ENCODE measurements around the gene TAGLN. TPM values are rescaled to one million over a fixed set of nuclear protein-coding genes. Genes with fewer than 3 reads are reported as not detected.
A peak's percentile ranks its signal among the peaks of the same experiment; 100 is the strongest.

The TAGLN gene
- total and polyA plus RNA-seq, 2 donors (not counting 1 experiment from before 2014, with no cell fraction given) = 17.9 to 51.8 TPM

- peak within 1 kb of the TSS; percentile 71 for H2AFZ ChIP-seq (ENCODE audit: insufficient read depth, low read depth, low read length, poor library complexity, severe bottlenecking)
- ChIA-PET CTCF (interaction anchor here (0.5 to 14.8 kb wide), 10 partner anchors 11 to 389 kb away, joined by 3 to 309 read pairs (median 4); partner anchors contain the start of genes APOA5, PAFAH1B2, PCSK7 and RNF214), POLR2A (interaction anchor here (0.6 to 3.7 kb wide), 9 partner anchors 9 to 406 kb away, joined by 3 to 34 read pairs (median 3); partner anchors contain the start of genes BUD13, PAFAH1B2, PCSK7 and RNF214)
- H4K20me1 ChIP-seq (ENCODE audit: control insufficient read depth, insufficient read depth, low read length, poor library complexity, severe bottlenecking) = no peaks in the 10 kb centered on the region
- Mint-ChIP-seq H3K27me3 (no peaks in the 10 kb centered on the region), H3K4me3 (peak within 1 kb of the TSS; percentile 99), H3K9me3 (ENCODE audit: insufficient read depth) (no peaks in the 10 kb centered on the region), H3K4me1 (peaks cover 36% of the 10 kb centered on the region), H3K27ac (peak within 1 kb of the TSS; percentile 96)
- peak within 1 kb of the TSS; percentile 81 for H3K9ac ChIP-seq (ENCODE audit: low read length)
- peak; percentile 92 for DNase-seq
- peak within 1 kb of the TSS; percentile 84 for H3K27ac ChIP-seq (ENCODE audit: low read length in 2 of 2)
- WGBS (ENCODE audit: insufficient coverage) = 3% methylated on average over 41 of the region's 51 CpGs
- TF ChIP-seq EZH2 (IDR thresholded peaks at IDR 0.05; ENCODE audit: borderline replicate concordance, insufficient read depth, low read depth, low read length, poor library complexity, severe bottlenecking) (no peak), CTCF (IDR thresholded peaks at IDR 0.05) (no peak)
- H3K79me2 ChIP-seq (ENCODE audit: control insufficient read depth, insufficient read depth, low read length) = peaks cover 28% of the 10 kb centered on the region
- peaks cover 27 to 39% of the 10 kb centered on the region in 2 donors for H3K4me1 ChIP-seq (ENCODE audit: control insufficient read depth in 2 of 2, insufficient read depth in 2 of 2, low read length in 2 of 2)
- H3K4me3 ChIP-seq (ENCODE audit: control extremely low read depth in 1 of 5, extremely low read depth in 1 of 5, insufficient read depth in 1 of 5, low read depth in 2 of 5, low read length in 4 of 5) = peak within 1 kb of the TSS; percentile 68 to 85 (median 81)
- no peaks in the 10 kb centered on the region for H3K9me3 ChIP-seq (ENCODE audit: control extremely low read depth in 1 of 3, control insufficient read depth in 2 of 3, insufficient read depth in 1 of 3, low read length in 2 of 3)
- peak within 1 kb of the TSS; percentile 86 for H3K4me2 ChIP-seq (replicated peaks; ENCODE audit: low read depth, low read length, poor library complexity, severe bottlenecking)
- peaks cover 0 to 23% of the 10 kb centered on the region in 2 experiments for H3K36me3 ChIP-seq (replicated peaks in 1 of 2; ENCODE audit: control extremely low read depth in 1 of 2, control insufficient read depth in 1 of 2, extremely low read depth in 1 of 2, insufficient read depth in 2 of 2, low read length in 1 of 2)
- H3K27me3 ChIP-seq (replicated peaks in 1 of 4; ENCODE audit: control extremely low read depth in 1 of 4, control insufficient read depth in 3 of 4, insufficient read depth in 4 of 4, low read length in 3 of 4) = no peaks in the 10 kb centered on the region
- intact Hi-C loops (cut with micrococcal nuclease) = loop anchor here (1.0 kb wide), 4 partner anchors 11 to 390 kb away; partner anchors contain the start of genes PAFAH1B2 and ZPR1
- ATAC-seq (ENCODE audit: low read depth) = peak; percentile 88
Observed at GRCh38 chr11:117178210-117179034, 20.7 kb upstream of the TAGLN start, which contains the start of gene SIDT2. SIDT2 (plus strand) TSS chr11:117178743; CDS start chr11:117179264, 521 bp downstream.

Data from B cell (primary cell).